ENCODE results near the gene SNX32.
A peak's percentile ranks its signal among the peaks of the same experiment; 100 is the strongest.

SNX32 gene

DNA sequence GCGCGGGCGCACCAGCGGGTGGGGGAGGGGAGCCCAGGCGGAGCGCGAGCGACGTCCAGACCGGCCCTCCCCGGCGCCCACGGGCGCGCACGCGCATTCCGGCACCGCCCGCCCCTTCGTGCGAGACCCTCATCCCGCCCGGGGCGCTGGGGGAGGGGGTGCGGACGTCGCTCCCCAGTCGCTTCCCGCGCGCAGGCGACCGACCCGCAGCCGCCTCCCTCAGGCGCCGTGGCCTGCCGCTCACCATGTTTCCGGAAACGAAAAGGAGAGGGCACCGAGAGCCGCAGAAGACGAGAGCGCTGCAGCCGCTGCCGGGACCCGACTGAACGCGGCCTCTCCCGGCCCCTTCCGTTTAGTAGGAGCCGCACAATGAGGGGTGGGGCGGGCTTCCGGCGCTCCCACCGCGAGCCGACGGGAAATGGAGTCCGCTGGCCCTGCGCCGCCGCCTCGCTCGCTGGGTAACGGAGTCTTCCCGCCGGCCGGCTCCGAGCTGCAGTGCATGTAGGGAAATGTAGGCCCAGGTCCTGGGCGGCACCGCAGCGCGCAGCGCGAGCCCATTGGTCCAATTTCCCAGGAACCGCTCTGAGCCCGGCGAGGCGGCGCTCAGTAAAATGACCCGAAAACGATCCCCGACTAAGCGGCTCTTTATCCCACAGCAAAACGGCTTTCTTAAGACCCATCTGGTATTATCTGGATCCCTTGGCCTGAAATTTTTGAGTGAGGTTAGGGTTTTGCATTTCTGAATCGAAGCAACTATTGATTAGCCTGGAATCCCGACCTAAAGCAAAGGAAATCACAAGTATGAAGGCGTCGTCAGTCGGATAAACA is 24.3 kb downstream of the SNX32 start, which contains the start of gene CFL1:
Gene CFL1, minus strand, starts transcription at position 328 of the 828 bp plus-strand sequence. Its CDS starts 81 bp downstream, at position 247.
- Histone ChIP-seq H2AFZ (ENCODE audit: low read depth) (peak within 1 kb of the TSS; percentile 55), H3K4me3 (IDR thresholded peaks at IDR 0.05; ENCODE audit: insufficient read depth, low read depth, low read length) (no peak within 1 kb of the TSS), H3K9ac (peak within 1 kb of the TSS; percentile 69), H3K4me2 (peak within 1 kb of the TSS; percentile 98), H3K27ac (peak within 1 kb of the TSS; percentile 65), H3K36me3 (ENCODE audit: insufficient read depth) (peaks cover 13% of the 10 kb centered on the region; the same call in 1 of the 2 replicates), H3K27me3 (ENCODE audit: insufficient read depth, low read depth) (no peaks in the 10 kb centered on the region), H3K79me2 (ENCODE audit: insufficient read depth, low read depth) (peaks cover 58% of the 10 kb centered on the region), H4K20me1 (ENCODE audit: insufficient read depth) (peaks cover 10% of the 10 kb centered on the region), H3K4me1 (ENCODE audit: low read depth, poor library complexity, severe bottlenecking) (peaks cover 34% of the 10 kb centered on the region)
- TF ChIP-seq, protein P1, sequence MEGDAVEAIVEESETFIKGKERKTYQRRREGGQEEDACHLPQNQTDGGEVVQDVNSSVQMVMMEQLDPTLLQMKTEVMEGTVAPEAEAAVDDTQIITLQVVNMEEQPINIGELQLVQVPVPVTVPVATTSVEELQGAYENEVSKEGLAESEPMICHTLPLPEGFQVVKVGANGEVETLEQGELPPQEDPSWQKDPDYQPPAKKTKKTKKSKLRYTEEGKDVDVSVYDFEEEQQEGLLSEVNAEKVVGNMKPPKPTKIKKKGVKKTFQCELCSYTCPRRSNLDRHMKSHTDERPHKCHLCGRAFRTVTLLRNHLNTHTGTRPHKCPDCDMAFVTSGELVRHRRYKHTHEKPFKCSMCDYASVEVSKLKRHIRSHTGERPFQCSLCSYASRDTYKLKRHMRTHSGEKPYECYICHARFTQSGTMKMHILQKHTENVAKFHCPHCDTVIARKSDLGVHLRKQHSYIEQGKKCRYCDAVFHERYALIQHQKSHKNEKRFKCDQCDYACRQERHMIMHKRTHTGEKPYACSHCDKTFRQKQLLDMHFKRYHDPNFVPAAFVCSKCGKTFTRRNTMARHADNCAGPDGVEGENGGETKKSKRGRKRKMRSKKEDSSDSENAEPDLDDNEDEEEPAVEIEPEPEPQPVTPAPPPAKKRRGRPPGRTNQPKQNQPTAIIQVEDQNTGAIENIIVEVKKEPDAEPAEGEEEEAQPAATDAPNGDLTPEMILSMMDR (conservative IDR thresholded peaks at IDR 0.05; ENCODE audit: low read depth, low read length), result no peak

DNA sequence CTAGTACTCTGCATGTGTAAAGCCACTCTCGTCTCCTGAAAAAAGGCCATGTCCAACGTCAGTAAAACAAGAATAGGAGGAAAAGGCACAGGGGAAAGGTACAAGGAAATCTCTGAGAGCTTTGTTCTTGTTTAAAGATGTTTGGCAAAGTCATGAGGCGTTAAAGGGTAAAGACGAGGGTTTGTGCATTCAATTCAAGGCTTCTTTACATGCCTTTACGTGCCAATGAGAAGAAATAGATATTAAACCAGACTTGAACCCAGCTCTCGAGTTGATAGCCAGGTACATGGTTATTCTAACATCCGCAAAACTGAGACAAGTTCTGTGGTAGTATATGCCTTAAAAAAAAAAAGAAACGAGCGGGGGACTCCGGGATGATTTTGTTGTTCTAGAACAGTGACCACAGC is 24.9 kb downstream of the SNX32 start:
- H3K79me2 ChIP-seq (ENCODE audit: insufficient read depth, low read depth), result peaks cover 58% of the 10 kb centered on the region
- no peaks in the 10 kb centered on the region for H3K27me3 ChIP-seq (ENCODE audit: insufficient read depth, low read depth)
- H4K20me1 ChIP-seq (ENCODE audit: insufficient read depth), result peaks cover 10% of the 10 kb centered on the region
- H3K9ac ChIP-seq, result peak overlapping the region; percentile 6; the same call in 1 of the 2 replicates
- no peak overlapping the region for H3K4me3 ChIP-seq (IDR thresholded peaks at IDR 0.05; ENCODE audit: insufficient read depth, low read depth, low read length)
- H3K4me2 ChIP-seq, result peak overlapping the region; percentile 87
- peak overlapping the region; percentile 55 for H2AFZ ChIP-seq (ENCODE audit: low read depth)
- H3K4me1 ChIP-seq (ENCODE audit: low read depth, poor library complexity, severe bottlenecking), result peaks cover 34% of the 10 kb centered on the region
- TF ChIP-seq, protein P1 (conservative IDR thresholded peaks at IDR 0.05; ENCODE audit: low read depth, low read length), result no peak
- H3K27ac ChIP-seq, result peak overlapping the region; percentile 40; the same call in 1 of the 2 replicates
- peaks cover 13% of the 10 kb centered on the region; the same call in 1 of the 2 replicates for H3K36me3 ChIP-seq (ENCODE audit: insufficient read depth)

GRCh38 chr11:65859095-65859811 is 25.5 kb downstream of the SNX32 start:
- Histone ChIP-seq H3K79me2 (ENCODE audit: insufficient read depth, low read depth) (peaks cover 58% of the 10 kb centered on the region), H3K27me3 (ENCODE audit: insufficient read depth, low read depth) (no peaks in the 10 kb centered on the region), H3K4me3 (IDR thresholded peaks at IDR 0.05; ENCODE audit: insufficient read depth, low read depth, low read length) (no peak overlapping the region), H3K4me1 (ENCODE audit: low read depth, poor library complexity, severe bottlenecking) (peaks cover 34% of the 10 kb centered on the region), H3K27ac (peak overlapping the region; percentile 82), H3K9ac (peak overlapping the region; percentile 81), H2AFZ (ENCODE audit: low read depth) (peak overlapping the region; percentile 55; the same call in 1 of the 2 replicates), H4K20me1 (ENCODE audit: insufficient read depth) (peaks cover 10% of the 10 kb centered on the region), H3K36me3 (ENCODE audit: insufficient read depth) (peaks cover 13% of the 10 kb centered on the region; the same call in 1 of the 2 replicates), H3K4me2 (peak overlapping the region; percentile 87)
- TF ChIP-seq, protein P1 (conservative IDR thresholded peaks at IDR 0.05; ENCODE audit: low read depth, low read length), result no peak

DNA sequence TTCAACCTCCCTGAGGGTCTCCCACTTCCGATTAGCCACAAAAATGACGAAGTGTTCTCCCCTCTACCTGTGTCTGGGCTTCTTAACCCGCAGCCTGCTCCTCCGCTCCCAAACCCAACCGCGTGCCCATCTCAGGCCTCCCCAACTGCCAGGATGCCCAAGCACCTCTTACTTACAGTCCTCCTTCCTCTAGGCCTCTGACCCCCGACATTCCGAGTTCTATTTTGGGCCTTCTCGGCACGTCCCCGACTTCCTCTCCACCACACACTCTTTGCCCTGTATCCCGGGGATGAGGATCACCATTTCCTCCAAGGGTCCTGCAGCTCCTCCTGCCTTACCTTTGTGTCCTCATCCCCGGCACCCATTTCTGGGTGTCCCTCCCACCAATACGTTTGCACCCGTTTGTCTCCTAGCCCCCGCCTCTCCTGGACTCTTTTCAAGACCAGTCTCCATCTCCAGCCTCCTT is 26.1 kb downstream of the SNX32 start:
- H3K4me3 ChIP-seq (IDR thresholded peaks at IDR 0.05; ENCODE audit: insufficient read depth, low read depth, low read length), result no peak overlapping the region
- no peaks in the 10 kb centered on the region for H3K27me3 ChIP-seq (ENCODE audit: insufficient read depth, low read depth)
- H3K27ac ChIP-seq, result peak overlapping the region; percentile 82
- H4K20me1 ChIP-seq (ENCODE audit: insufficient read depth), result peaks cover 10% of the 10 kb centered on the region
- H2AFZ ChIP-seq (ENCODE audit: low read depth), result peak overlapping the region; percentile 55; the same call in 1 of the 2 replicates
- peak overlapping the region; percentile 81 for H3K9ac ChIP-seq
- peaks cover 34% of the 10 kb centered on the region for H3K4me1 ChIP-seq (ENCODE audit: low read depth, poor library complexity, severe bottlenecking)
- H3K4me2 ChIP-seq, result peak overlapping the region; percentile 87
- peaks cover 52% of the 10 kb centered on the region for H3K79me2 ChIP-seq (ENCODE audit: insufficient read depth, low read depth)
- H3K36me3 ChIP-seq (ENCODE audit: insufficient read depth), result peaks cover 9% of the 10 kb centered on the region; the same call in 1 of the 2 replicates
- TF ChIP-seq, protein P1 (conservative IDR thresholded peaks at IDR 0.05; ENCODE audit: low read depth, low read length), result no peak

Data from KMS-11 (cell line).